Colonic mucosa (tissue), 4 donors: Measurements from ENCODE around the gene DGKI. TPM values are rescaled to one million over a fixed set of nuclear protein-coding genes. Genes with fewer than 3 reads are reported as not detected.

Experiments used
- DNase-seq: peaks from one replicate; pipeline ENCODE4 v3.0.0-alpha.2; 2020
- H3K27ac ChIP-seq: fragments of 200-600 bp; one replicate; pipeline ENCODE4 v1.8.0; 2021
- H3K27me3 ChIP-seq: fragments of 200-600 bp; one replicate; pipeline ENCODE4 v1.8.0; 2021
- H3K36me3 ChIP-seq: fragments of 200-600 bp; one replicate; pipeline ENCODE4 v1.8.0; 2021
- H3K4me1 ChIP-seq: fragments of 200-600 bp; one replicate; pipeline ENCODE4 v1.8.0; 2021; ENCODE audit warnings: mild to moderate bottlenecking
- H3K4me3 ChIP-seq: fragments of 200-600 bp; one replicate; pipeline ENCODE4 v1.8.0; 2021
- H3K9ac ChIP-seq, 2 donors: one replicate each; pipeline ENCODE4 v1.7.0; 2013; ENCODE audit warnings: control low read depth in 2 of 2, low read depth in 2 of 2, low read length in 2 of 2
- H3K9me3 ChIP-seq: fragments of 200-600 bp; one replicate; pipeline ENCODE4 v1.8.0; 2021
- CTCF ChIP-seq: fragments of 200-600 bp; IDR thresholded peaks from one replicate; pipeline ENCODE4 v1.8.0; 2022; ENCODE audit warnings: antibody characterized with exemption, mild to moderate bottlenecking
- intact Hi-C: fragments of 100-400 bp; cut with DNase I; formaldehyde crosslinking; loops from one replicate; pipeline ENCODE4 v1.14.1; 2022
- total RNA-seq, 2 donors: library from RNA; stranded (reverse); fragmentation: NEBNext Ultra II Directional in 1 of 2; extraction: Animal tissue kit (Norgen Biotek cat#: 25700) in 1 of 2; gene quantifications; one replicate each; pipeline ENCODE4 v1.2.1, GENCODE V29; 2021
- donor health status: healthy.
- donor health status: DM: no; HTN: no; CAD: no.
- donor health status: DM: no; HTN: no; CAD: no.

Gene DGKI
- total RNA-seq, 2 donors from 2014 or later: 0.35 to 0.67 TPM

- Histone ChIP-seq H3K4me1 (no peaks in the 10 kb centered on the region), H3K9me3 (no peaks in the 10 kb centered on the region), H3K9ac (no peak overlapping the region), H3K27ac (no peak overlapping the region), H3K36me3 (no peaks in the 10 kb centered on the region), H3K4me3 (no peak overlapping the region), H3K27me3 (no peaks in the 10 kb centered on the region)
- DNase-seq: no peak
- intact Hi-C loops: no loop called here
- TF ChIP-seq CTCF: no peak
Observed at GRCh38 chr7:137695942-137696341, 150.8 kb downstream of the DGKI start.

GRCh38 chr7:137695494-137695893 is 151.3 kb downstream of the DGKI start:
- Histone ChIP-seq H3K4me3 (no peak overlapping the region), H3K9ac (no peak overlapping the region), H3K9me3 (no peaks in the 10 kb centered on the region), H3K27ac (no peak overlapping the region), H3K36me3 (no peaks in the 10 kb centered on the region), H3K4me1 (no peaks in the 10 kb centered on the region), H3K27me3 (no peaks in the 10 kb centered on the region)
- intact Hi-C loops: no loop called here
- no peak for DNase-seq
- no peak for TF ChIP-seq CTCF

- no peak for DNase-seq
- no peaks in the 10 kb centered on the region for H3K4me1 ChIP-seq
- intact Hi-C loops: no loop called here
- H3K27ac ChIP-seq: no peak overlapping the region
- TF ChIP-seq CTCF: no peak
- no peaks in the 10 kb centered on the region for H3K36me3 ChIP-seq
- no peaks in the 10 kb centered on the region for H3K9me3 ChIP-seq
- no peak overlapping the region for H3K9ac ChIP-seq
- no peak overlapping the region for H3K4me3 ChIP-seq
- H3K27me3 ChIP-seq: no peaks in the 10 kb centered on the region
Observed at GRCh38 chr7:137694405-137694804, 152.4 kb downstream of the DGKI start.

- Histone ChIP-seq H3K27ac (no peak overlapping the region), H3K4me1 (no peaks in the 10 kb centered on the region), H3K9me3 (no peaks in the 10 kb centered on the region), H3K4me3 (no peak overlapping the region), H3K36me3 (no peaks in the 10 kb centered on the region), H3K27me3 (no peaks in the 10 kb centered on the region), H3K9ac (no peak overlapping the region)
- no peak for DNase-seq
- TF ChIP-seq CTCF: no peak
- intact Hi-C loops: no loop called here
Observed at GRCh38 chr7:137692399-137692798, 154.4 kb downstream of the DGKI start.

- Histone ChIP-seq H3K9me3 (no peaks in the 10 kb centered on the region), H3K9ac (no peak overlapping the region), H3K27ac (no peak overlapping the region), H3K4me1 (no peaks in the 10 kb centered on the region), H3K4me3 (no peak overlapping the region), H3K27me3 (no peaks in the 10 kb centered on the region), H3K36me3 (no peaks in the 10 kb centered on the region)
- no peak for TF ChIP-seq CTCF
- intact Hi-C loops: no loop called here
- no peak for DNase-seq
Observed at GRCh38 chr7:137691566-137691965, 155.2 kb downstream of the DGKI start.

- Histone ChIP-seq H3K4me1 (no peaks in the 10 kb centered on the region), H3K27me3 (no peaks in the 10 kb centered on the region), H3K27ac (no peak overlapping the region), H3K36me3 (no peaks in the 10 kb centered on the region), H3K4me3 (no peak overlapping the region), H3K9ac (no peak overlapping the region), H3K9me3 (no peaks in the 10 kb centered on the region)
- TF ChIP-seq CTCF: no peak
- no peak for DNase-seq
- intact Hi-C loops: no loop called here
Observed at GRCh38 chr7:137690635-137691034, 156.1 kb downstream of the DGKI start.
